Subcutaneous abdominal adipose tissue (tissue), 5 donors: ENCODE results near the gene DPP4.

Experiments
- H3K27ac ChIP-seq: one replicate; pipeline ENCODE4 v1.7.0; 2013; ENCODE audit warnings: low read depth, mild to moderate bottlenecking, inconsistent platforms, low read length, moderate library complexity
- H3K27me3 ChIP-seq, 5 donors: one replicate each; pipeline ENCODE4 v1.7.0; 2013; ENCODE audit warnings: low read length in 5 of 5, inconsistent platforms in 1 of 5; ENCODE audit not compliant: control insufficient read depth in 5 of 5, insufficient read depth in 4 of 5
- H3K36me3 ChIP-seq, 5 donors: one replicate each; pipeline ENCODE4 v1.7.0; 2013; ENCODE audit warnings: low read length in 5 of 5; ENCODE audit not compliant: control insufficient read depth in 5 of 5, insufficient read depth in 5 of 5
- H3K4me1 ChIP-seq, 5 donors: one replicate each; pipeline ENCODE4 v1.7.0; 2013; ENCODE audit warnings: low read length in 5 of 5, mild to moderate bottlenecking in 3 of 5, moderate library complexity in 1 of 5; ENCODE audit not compliant: control insufficient read depth in 5 of 5, insufficient read depth in 5 of 5
- H3K4me3 ChIP-seq, 5 donors: one replicate each; pipeline ENCODE4 v1.7.0; 2013; ENCODE audit warnings: low read length in 5 of 5, low read depth in 1 of 5
- H3K9ac ChIP-seq, 5 donors: one replicate each; pipeline ENCODE4 v1.7.0; 2013; ENCODE audit warnings: low read length in 5 of 5, mild to moderate bottlenecking in 4 of 5, moderate library complexity in 3 of 5
- H3K9me3 ChIP-seq, 5 donors: one replicate each; pipeline ENCODE4 v1.7.0; 2013; ENCODE audit warnings: low read length in 5 of 5; ENCODE audit not compliant: control insufficient read depth in 5 of 5
- donor health status: healthy.
- donor health status: healthy.
- donor health status: healthy.
- donor health status: healthy.
- donor health status: healthy.

The DPP4 gene

GRCh38 chr2:162009543-162009942, 64.5 kb downstream of the DPP4 start:
- Histone ChIP-seq H3K4me3 (no peak overlapping the region), H3K27me3 (no peaks in the 10 kb centered on the region), H3K9me3 (no peaks in the 10 kb centered on the region), H3K27ac (no peak overlapping the region), H3K36me3 (no peaks in the 10 kb centered on the region), H3K9ac (no peak overlapping the region), H3K4me1 (peaks cover 0 to 4% (median 0%) of the 10 kb centered on the region in 5 donors)

- Histone ChIP-seq H3K36me3 (no peaks in the 10 kb centered on the region), H3K9ac (no peak overlapping the region), H3K27ac (no peak overlapping the region), H3K9me3 (no peaks in the 10 kb centered on the region), H3K4me1 (no peaks in the 10 kb centered on the region), H3K4me3 (no peak overlapping the region), H3K27me3 (no peaks in the 10 kb centered on the region)
These were observed 66.5 kb downstream of the DPP4 start for GRCh38 chr2:162007447-162008040.

GRCh38 chr2:162006337-162006736, 67.7 kb downstream of the DPP4 start:
- H3K9ac ChIP-seq, result no peak overlapping the region
- no peaks in the 10 kb centered on the region for H3K27me3 ChIP-seq
- H3K27ac ChIP-seq, result no peak overlapping the region
- no peaks in the 10 kb centered on the region for H3K9me3 ChIP-seq
- no peak overlapping the region for H3K4me3 ChIP-seq
- H3K4me1 ChIP-seq, result no peaks in the 10 kb centered on the region
- no peaks in the 10 kb centered on the region for H3K36me3 ChIP-seq

GRCh38 chr2:162004031-162004430, 70.0 kb downstream of the DPP4 start:
- H3K4me1 ChIP-seq, result no peaks in the 10 kb centered on the region
- no peaks in the 10 kb centered on the region for H3K9me3 ChIP-seq
- no peak overlapping the region for H3K4me3 ChIP-seq
- no peaks in the 10 kb centered on the region for H3K36me3 ChIP-seq
- no peak overlapping the region for H3K9ac ChIP-seq
- H3K27ac ChIP-seq, result no peak overlapping the region
- H3K27me3 ChIP-seq, result no peaks in the 10 kb centered on the region

GRCh38 chr2:162002623-162003235, 71.3 kb downstream of the DPP4 start:
- Histone ChIP-seq H3K4me3 (no peak overlapping the region), H3K9ac (no peak overlapping the region), H3K4me1 (no peaks in the 10 kb centered on the region), H3K36me3 (no peaks in the 10 kb centered on the region), H3K27ac (no peak overlapping the region), H3K9me3 (no peaks in the 10 kb centered on the region), H3K27me3 (no peaks in the 10 kb centered on the region)

- Histone ChIP-seq H3K27ac (no peak overlapping the region), H3K9ac (no peak overlapping the region), H3K4me1 (no peaks in the 10 kb centered on the region), H3K36me3 (peaks cover 0 to under 1% (median 0%) of the 10 kb centered on the region in 5 donors), H3K27me3 (no peaks in the 10 kb centered on the region), H3K4me3 (no peak overlapping the region), H3K9me3 (no peaks in the 10 kb centered on the region)
These were observed 73.6 kb downstream of the DPP4 start for GRCh38 chr2:162000431-162000830.

- H3K4me3 ChIP-seq, result no peak overlapping the region
- H3K36me3 ChIP-seq, result peaks cover 0 to 2% (median 0%) of the 10 kb centered on the region in 5 donors
- no peak overlapping the region for H3K27ac ChIP-seq
- no peaks in the 10 kb centered on the region for H3K27me3 ChIP-seq
- H3K9ac ChIP-seq, result no peak overlapping the region
- H3K4me1 ChIP-seq, result no peaks in the 10 kb centered on the region
- H3K9me3 ChIP-seq, result no peaks in the 10 kb centered on the region
These were observed 74.7 kb downstream of the DPP4 start for GRCh38 chr2:161999321-161999720.

GRCh38 chr2:161998857-161999256, 75.2 kb downstream of the DPP4 start:
- Histone ChIP-seq H3K9me3 (no peaks in the 10 kb centered on the region), H3K36me3 (peaks cover 0 to 2% (median 0%) of the 10 kb centered on the region in 5 donors)

GRCh38 chr2:161997916-161998471, 76.0 kb downstream of the DPP4 start:
- H3K9ac ChIP-seq, result no peak overlapping the region
- H3K27me3 ChIP-seq, result no peaks in the 10 kb centered on the region
- peaks cover 0 to 2% (median 0%) of the 10 kb centered on the region in 5 donors for H3K36me3 ChIP-seq
- H3K4me1 ChIP-seq, result no peaks in the 10 kb centered on the region
- no peak overlapping the region for H3K4me3 ChIP-seq
- no peaks in the 10 kb centered on the region for H3K9me3 ChIP-seq
- no peak overlapping the region for H3K27ac ChIP-seq

More at GRCh38 chr2:161998857-161999256, 75.2 kb downstream of the DPP4 start:
- Histone ChIP-seq H3K27ac (no peak overlapping the region), H3K9ac (no peak overlapping the region), H3K4me1 (no peaks in the 10 kb centered on the region), H3K4me3 (no peak overlapping the region), H3K27me3 (no peaks in the 10 kb centered on the region)

- Histone ChIP-seq H3K9me3 (no peaks in the 10 kb centered on the region), H3K27ac (no peak overlapping the region), H3K9ac (no peak overlapping the region), H3K27me3 (no peaks in the 10 kb centered on the region), H3K4me1 (no peaks in the 10 kb centered on the region), H3K4me3 (no peak overlapping the region), H3K36me3 (peaks cover 0 to 2% (median 0%) of the 10 kb centered on the region in 5 donors)
These were observed 78.4 kb downstream of the DPP4 start for GRCh38 chr2:161995553-161996016.
